HG03460 (cell line): ENCODE results near the gene PARVA.

Experiments used
- ATAC-seq: cut with Tn5 transposase; IDR thresholded peaks from one replicate; pipeline ENCODE4 v1.9.1; 2021; ENCODE audit not compliant: unreplicated experiment

The PARVA gene

GRCh38 chr11:12430954-12431595 is 53.7 kb downstream of the PARVA start:
- no peak for ATAC-seq

DNA sequence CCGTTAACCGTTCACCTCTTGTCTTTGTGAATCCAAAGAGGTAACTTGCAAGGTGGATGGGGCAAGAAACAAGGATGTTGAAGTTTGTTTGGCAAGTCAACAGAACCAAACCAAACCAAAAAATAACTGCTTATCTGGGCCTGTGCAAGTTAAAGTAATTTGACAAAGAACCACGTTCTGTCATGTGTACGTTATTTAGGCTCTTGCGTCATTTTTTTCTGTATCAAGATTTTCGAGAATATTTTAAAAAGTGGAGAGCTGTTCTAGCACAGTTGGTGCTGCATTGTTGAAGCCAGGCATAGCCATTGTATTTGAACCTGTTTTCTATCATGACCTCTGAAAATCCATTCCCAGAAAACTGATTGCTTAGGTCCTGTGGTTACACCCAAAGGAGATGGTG is 55.1 kb downstream of the PARVA start:
- ATAC-seq: no peak

- no peak for ATAC-seq
Observed at GRCh38 chr11:12433121-12433520, 55.8 kb downstream of the PARVA start.

GRCh38 chr11:12433571-12434324 is 56.4 kb downstream of the PARVA start:
- no peak for ATAC-seq

DNA sequence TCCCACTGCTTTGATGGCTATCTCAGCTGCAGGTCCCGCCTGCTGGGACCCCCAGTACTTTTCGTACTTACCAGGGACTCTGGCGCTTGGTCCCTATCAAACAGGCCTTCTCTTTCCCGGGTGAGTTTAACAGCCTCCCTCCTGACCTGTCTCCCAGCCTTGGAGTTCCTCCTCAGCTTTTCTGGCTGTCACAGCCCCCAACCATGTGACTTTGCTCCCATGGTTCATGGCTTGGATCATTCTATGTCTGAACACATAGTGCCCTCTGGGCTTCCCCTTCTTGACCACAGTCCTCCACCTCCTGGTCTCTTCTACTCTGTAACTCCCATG is 56.9 kb downstream of the PARVA start:
- no peak for ATAC-seq

DNA sequence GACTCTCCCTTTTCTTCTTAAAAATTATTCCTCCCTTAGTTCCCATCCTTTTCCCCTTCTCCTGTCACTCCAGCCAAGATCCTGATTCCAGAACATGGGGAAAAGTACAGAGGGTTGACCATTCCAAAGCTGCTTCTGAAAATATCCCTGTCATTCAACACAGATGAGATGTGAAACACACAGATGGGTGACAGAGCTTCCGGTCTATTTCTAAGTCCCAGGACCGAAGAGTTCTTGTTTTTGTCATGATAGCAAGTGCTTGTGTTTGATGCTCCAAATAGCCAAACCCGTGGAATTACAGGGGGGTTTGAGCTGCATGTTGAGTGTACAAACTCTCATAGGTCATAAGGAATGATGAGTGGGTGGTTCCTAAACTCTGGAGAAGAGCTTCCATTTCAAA is 57.9 kb downstream of the PARVA start:
- ATAC-seq: no peak

DNA sequence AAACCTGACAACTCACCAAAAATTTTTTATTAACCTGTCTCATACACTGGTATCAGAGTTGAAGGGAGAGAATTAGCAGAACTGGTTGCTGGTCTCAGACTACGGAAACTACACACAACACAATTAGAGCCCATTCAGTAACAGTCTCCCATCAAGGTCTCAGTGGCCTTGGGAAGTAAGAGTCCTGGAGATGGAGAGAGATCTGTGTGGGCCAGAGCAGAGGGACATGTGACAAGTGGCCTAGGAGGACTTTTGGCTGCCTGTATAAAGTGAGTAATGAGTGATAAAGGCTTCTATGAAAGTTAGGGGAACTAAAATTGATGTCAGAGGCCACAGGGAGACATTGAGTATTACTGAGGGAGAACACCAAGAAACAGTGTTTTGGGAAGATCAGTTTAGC is 58.9 kb downstream of the PARVA start:
- no peak for ATAC-seq

- no peak for ATAC-seq
Observed at GRCh38 chr11:12438291-12438690, 60.9 kb downstream of the PARVA start.

DNA sequence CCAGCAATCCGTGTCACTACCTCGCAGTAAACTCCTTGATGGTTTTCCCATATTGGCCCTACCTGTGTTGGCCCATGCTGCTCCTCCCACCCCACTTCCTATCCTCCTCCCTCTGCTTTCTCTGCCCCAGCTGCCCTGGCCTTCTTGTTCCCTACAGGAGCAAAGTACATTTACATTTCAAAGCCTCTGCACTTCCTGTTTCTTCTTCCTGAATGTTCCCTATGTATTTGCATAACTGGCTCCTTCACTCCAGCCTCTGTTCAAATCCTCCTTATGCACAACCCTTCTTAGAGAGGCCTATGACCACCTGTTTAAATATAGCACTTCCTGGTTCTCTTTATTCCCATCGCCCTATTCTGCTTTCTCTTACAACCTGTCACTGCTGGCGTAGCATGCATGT is 62.2 kb downstream of the PARVA start:
- ATAC-seq: no peak

DNA sequence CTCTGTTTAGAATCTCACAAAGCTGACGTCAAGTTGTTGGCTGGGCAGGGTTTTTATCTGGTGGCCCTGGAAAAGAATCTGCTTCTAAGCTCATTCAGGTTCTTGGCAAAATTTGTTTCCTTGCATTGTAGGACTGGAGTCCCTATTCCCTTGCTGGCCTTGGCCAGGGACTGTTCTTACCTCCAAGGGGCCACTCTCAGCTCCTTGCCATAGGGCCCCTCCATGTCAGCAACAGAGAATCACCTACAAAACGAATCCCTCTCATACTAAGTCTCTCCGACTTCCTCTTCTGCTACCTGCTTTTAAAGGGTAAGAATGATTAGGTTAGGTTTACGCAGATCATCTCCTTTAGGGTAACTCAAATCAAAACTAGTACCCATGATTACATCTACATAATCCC is 63.2 kb downstream of the PARVA start:
- no peak for ATAC-seq

DNA sequence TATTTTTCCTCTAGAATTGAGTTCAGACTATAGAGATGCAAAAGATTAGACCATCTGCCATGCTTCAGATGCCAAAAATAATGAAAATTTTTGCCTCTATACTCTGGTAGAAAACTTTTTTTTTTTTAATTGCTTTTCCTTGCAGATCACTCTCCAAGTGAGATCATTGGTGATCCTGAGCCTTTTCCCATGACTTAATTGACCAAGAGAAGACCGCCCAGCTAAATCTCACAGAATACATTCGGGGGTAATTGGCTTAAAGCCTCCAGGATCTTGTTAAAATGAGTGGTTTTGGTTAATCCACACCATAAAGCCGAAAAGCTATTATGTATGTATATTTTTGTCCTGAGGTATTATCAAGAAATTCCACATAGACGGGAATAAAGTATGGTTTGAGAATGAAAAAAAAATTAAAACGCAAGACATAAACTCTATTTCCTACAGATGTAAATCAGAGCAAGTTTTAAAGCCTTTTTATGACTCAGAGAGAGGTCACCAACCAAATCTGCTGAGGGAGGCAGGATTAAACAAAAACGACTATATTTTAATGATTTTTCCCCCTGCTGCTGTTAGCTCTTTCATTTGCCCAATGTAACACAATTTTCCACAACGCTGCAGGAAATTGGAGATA is 64.0 kb downstream of the PARVA start:
- ATAC-seq: no peak

GRCh38 chr11:12444601-12445000 is 67.2 kb downstream of the PARVA start:
- ATAC-seq: no peak

GRCh38 chr11:12445001-12445400 is 67.6 kb downstream of the PARVA start:
- ATAC-seq: no peak

DNA sequence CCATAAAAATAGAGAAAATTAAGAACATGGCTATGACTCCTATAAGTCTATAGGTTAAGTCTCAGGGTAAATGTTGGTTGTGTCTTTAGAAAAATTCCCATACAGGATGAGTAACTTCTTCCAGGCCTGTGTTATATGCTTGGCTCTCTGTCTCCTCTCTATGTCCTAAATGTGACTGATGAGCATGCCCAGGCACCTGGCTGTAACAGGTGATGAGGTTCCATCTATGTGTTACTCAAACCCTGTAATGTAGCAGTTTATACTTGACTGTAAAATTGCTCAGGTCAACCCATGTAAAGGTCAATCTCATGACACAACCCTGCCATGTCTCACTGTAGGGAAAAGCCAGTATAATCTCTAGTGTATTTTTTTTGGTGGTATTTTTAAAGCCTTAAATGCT is 69.5 kb downstream of the PARVA start:
- ATAC-seq: no peak

DNA sequence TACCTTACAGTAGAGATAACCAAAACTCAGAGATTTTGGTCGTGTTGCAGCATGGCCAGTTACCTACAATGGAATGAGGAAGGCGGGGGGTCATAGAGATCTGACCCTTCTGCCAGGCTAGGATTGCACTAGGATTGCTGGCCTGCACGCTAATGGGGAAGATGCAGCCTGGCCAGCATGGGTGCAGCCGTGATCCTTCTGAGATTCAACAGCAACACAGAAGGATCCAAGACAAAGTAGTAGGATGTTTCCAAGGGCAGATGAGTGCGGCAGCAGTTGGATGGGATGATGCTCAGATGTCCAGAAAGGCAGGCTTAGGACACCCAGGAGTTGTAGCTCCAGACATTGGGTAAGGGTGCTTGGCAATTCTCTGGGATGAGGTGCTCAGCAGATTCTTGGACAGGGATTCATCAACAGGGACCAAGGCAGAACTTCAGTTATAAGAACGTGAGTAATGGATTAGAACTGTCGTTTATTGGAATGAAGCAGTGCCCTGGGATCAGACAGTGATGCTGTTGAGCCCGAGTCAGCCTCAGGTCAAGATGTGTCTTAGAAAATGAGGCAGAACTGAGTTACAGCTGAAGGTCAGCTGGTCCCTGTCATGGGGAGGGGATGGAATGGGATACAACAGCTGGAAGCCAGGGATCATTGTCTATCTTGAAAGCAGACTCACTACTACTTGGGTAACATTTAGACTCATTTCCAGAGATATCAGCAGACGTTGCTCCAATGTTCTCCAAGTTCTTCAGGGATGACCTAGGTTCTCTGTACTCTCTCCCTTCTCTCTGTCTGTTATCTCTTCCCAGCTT is 71.0 kb downstream of the PARVA start:
- ATAC-seq: no peak

DNA sequence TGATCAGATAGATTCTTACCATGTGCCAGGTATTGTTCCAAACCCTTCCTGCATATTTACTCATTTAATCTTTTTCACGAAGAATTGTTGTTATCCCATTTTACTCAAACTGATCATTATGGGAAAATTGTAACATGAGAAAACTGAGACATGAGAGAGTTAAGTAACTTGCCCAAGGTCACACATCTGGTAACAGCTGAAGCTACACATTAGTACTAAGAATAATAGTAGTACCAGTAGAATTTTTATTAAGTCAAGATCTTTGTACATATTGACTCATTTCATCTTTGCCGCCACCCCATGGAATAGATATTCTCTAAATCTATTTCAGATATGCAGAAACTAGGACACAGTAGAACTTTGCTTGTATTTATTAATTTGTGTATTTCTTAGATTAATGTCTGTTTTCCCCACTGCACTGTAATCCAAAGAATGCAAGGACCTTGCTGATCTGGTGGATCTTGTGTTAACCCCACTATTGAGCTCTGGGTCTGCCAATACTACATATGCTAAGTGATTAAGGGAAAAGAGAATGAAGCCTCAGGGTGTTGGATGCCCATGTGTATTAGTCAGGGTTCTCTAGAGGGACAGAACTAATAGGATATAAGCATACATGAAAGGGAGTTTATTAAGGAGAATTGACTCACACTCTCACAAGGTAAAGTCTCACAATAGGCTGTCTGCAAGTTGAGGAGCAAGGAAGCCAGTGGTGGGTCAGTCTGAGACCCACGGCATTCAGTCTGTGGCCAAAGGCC is 72.8 kb downstream of the PARVA start:
- no peak for ATAC-seq

DNA sequence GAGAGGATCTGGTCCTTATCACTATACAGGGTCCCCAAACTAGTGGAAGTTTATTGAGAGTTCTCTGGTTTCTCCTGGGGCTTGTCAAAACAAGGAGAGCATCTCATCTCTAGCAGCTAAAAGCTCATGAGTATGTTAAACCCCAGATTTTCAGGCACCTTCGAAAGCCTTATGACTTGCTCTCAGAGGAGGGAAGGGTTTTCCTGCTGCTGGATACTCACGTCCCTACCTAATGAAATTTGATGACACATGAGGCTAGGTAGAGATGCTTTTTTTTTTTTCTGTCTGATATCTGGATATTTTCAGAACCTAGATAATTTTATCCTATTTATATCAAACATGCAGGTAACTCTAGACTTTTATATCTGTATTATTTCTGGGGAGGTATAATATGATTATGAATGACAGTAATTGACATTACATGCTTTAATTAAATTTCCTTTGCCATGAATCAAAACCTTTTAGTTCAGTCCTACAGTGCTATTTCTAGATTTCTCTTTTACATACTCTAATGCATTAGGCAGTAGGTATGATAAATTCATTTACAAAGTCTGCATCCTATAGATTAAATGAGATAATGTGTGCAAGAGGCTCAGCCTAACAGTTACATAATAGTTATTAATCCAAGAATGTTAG is 73.9 kb downstream of the PARVA start:
- ATAC-seq: no peak

DNA sequence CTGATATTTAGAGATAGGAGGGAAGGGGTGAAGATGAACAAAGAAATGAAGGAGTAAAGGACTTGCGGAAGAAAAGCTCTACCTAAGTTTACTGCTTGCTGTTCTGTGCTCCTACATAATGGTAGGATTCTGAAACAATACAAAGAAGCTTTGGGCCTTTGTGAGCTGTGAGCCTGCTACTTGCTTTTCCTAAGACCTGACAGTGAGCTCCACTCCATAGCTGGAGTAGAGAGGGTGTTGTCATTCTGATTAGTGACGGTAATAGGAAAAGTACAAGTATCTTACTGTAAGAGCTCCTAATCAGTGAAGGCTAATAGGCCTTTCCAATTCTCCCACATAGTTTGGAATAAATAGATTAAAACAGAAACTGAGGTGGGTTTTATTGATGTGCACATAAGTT is 75.9 kb downstream of the PARVA start:
- ATAC-seq: no peak

GRCh38 chr11:12454782-12455181 is 77.4 kb downstream of the PARVA start:
- ATAC-seq: no peak

- ATAC-seq: no peak
Observed at GRCh38 chr11:12455938-12456337, 78.6 kb downstream of the PARVA start.
